Activated T-cell treated with anti-CD3 and anti-CD28 coated beads, Interleukin-2, amount 50 U/mL, for 72 hours (primary cell): ENCODE measurements around the gene HPCAL4. TPM values are rescaled to one million over a fixed set of nuclear protein-coding genes. Genes with fewer than 3 reads are reported as not detected.

Source experiments
- ATAC-seq, 2 donors: fragments of 150-1000 bp; cut with Tn5 transposase; replicated peaks in 1 of 2; 2 replicates each; pipeline ENCODE4 v1.10.0; 2021; ENCODE audit warnings: moderate library complexity in 2 of 2, mild to moderate bottlenecking in 1 of 2
- DNase-seq, 2 donors: peaks; one replicate each; pipeline ENCODE4 v3.0.0; 2021 to 2022; ENCODE audit warnings: mixed read lengths in 1 of 2
- H3K27ac Mint-ChIP-seq: one replicate; pipeline ENCODE4 v1.8.0; 2022; ENCODE audit warnings: mild to moderate bottlenecking, moderate library complexity, mixed read lengths
- H3K27me3 Mint-ChIP-seq: one replicate; pipeline ENCODE4 v1.8.0; 2022; ENCODE audit warnings: low read depth, mixed read lengths
- H3K36me3 Mint-ChIP-seq, 2 donors: one replicate each; pipeline ENCODE4 v1.8.0; 2022; ENCODE audit warnings: mixed read lengths in 2 of 2, mild to moderate bottlenecking in 1 of 2; ENCODE audit not compliant: insufficient read depth in 2 of 2
- H3K4me1 Mint-ChIP-seq: one replicate; pipeline ENCODE4 v1.8.0; 2022; ENCODE audit warnings: low read depth, mixed read lengths
- H3K4me3 Mint-ChIP-seq, 2 donors: one replicate each; pipeline ENCODE4 v1.8.0; 2022; ENCODE audit warnings: mild to moderate bottlenecking in 2 of 2, mixed read lengths in 2 of 2, moderate library complexity in 2 of 2
- H3K9me3 Mint-ChIP-seq, 2 donors: one replicate each; pipeline ENCODE4 v1.8.0; 2022; ENCODE audit warnings: mixed read lengths in 2 of 2
- total RNA-seq, 2 donors: library from RNA; stranded (reverse); gene quantifications; one replicate each; pipeline ENCODE4 v1.2.3, GENCODE V29; 2022

Gene HPCAL4
- total RNA-seq, 2 donors from 2014 or later: 0.35 to 0.86 TPM

- Mint-ChIP-seq H3K9me3 (no peaks in the 10 kb centered on the region), H3K36me3 (no peaks in the 10 kb centered on the region), H3K27me3 (peaks cover 35% of the 10 kb centered on the region), H3K27ac (no peak overlapping the region), H3K4me1 (peaks cover 41% of the 10 kb centered on the region), H3K4me3 (no peak overlapping the region)
- ATAC-seq (no peak), DNase-seq (no peak)
These were observed 3.8 kb upstream of the HPCAL4 start for GRCh38 chr1:39695016-39695415.

DNA sequence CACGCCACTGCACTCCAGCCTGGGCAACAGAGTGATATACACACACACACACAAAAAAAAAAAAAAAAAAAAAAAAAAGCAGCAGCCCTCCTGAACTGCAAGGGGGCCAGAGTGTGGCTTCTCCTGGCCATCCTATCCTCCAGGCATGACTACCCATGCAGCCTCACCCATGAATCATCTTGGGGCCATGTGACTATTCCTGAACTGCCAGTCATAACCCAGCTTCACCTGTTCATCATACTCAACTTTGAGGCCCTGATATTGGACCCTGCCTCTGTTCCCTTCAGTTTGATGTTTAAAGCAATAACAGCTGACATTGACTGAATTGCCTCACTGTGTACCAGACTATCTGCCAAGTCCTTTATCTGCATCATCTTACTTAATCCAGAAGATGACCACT lies 2.8 kb upstream of the HPCAL4 start:
- peak in 1 of 2 donors; percentile 40 for DNase-seq
- peak; percentile 38 to 55 for ATAC-seq
- no peaks in the 10 kb centered on the region for H3K9me3 Mint-ChIP-seq
- H3K4me3 Mint-ChIP-seq: no peak overlapping the region
- no peaks in the 10 kb centered on the region for H3K36me3 Mint-ChIP-seq
- H3K27me3 Mint-ChIP-seq: peaks cover 33% of the 10 kb centered on the region
- peaks cover 50% of the 10 kb centered on the region for H3K4me1 Mint-ChIP-seq
- H3K27ac Mint-ChIP-seq: no peak overlapping the region

DNA sequence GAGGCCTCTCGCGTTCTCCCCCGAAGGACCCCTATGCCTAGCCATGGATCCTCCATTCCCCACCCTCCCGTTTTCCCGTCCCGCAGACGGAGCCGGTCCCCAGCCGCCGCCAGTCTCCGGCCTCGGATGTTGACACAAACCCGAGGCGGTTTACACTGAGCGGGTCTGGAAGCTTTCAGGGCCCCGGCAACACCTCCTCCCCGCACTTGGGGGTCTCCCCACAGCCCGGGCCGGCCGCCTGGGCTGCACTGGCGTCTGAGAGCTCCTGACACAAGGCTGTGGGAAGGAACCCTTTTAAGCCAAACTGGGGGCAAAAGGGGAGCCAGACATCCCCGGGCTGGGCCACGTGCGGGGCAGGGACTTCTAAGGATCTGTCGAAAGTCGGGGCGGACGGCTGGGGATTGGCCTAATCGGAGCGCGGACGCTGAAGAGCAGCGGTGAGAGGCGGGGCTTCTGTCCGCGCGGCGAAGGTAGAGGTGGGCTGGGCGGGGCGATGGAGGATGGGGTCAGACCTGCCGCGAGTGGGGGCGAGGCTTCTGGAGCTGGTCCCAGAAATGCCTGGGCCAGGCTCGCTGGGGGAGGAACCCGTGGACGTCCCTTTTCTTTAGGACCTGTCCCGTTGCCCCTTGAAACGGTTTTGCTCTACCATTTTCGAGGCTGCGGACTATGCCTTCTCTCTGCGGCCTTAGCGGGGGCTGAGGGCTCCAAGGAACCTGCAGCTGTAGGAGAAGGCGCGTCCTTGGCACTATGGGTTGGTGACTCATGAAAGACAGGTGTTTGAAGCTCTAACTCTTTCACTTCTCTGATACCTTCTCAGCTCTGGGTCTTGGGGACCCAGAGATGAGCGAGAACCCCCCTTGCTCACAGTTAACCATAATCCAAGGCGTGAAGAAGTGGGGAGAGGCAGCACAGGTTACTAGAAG lies 1.2 kb upstream of the HPCAL4 start:
- Mint-ChIP-seq H3K27me3 (peaks cover 31% of the 10 kb centered on the region), H3K4me3 (peak overlapping the region; percentile 53 to 87), H3K36me3 (no peaks in the 10 kb centered on the region), H3K4me1 (peaks cover 50% of the 10 kb centered on the region), H3K27ac (no peak overlapping the region), H3K9me3 (no peaks in the 10 kb centered on the region)
- DNase-seq (peak in 1 of 2 donors; percentile 22), ATAC-seq (no peak)

DNA sequence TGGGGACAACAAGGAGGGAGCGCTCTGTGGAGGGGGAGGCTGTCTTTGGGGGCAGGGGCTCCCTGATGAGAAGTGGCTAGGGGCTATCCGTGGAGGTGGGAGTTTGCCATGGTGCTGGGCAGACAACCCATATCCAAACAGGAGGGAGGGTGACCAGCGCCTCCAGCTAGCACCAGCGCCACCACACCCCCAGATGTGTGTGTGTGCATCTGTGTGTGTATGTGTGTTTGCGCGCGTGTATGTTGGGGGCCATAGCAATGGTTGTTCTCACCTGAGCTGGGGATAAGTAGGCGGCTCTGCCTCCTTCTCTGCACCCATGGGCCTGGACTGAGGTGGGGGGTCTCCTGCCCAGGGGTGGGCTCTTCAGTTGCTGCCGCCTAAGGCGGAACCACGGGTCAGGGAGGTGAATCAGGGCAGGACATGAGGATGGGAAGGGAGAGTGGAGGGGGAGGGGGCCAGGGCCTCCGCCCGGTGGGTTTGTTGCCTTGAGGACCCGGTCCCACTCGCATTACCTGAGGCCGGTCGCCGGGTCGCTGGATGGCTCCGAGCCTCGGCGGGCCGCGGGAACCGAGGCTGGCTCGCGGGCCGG lies 345 bp downstream of the HPCAL4 start:
- Mint-ChIP-seq H3K27ac (no peak overlapping the region), H3K36me3 (no peaks in the 10 kb centered on the region), H3K4me1 (peaks cover 50% of the 10 kb centered on the region), H3K27me3 (peaks cover 26% of the 10 kb centered on the region), H3K9me3 (no peaks in the 10 kb centered on the region), H3K4me3 (peak overlapping the region; percentile 87 to 90)
- no peak for ATAC-seq
- DNase-seq: no peak

GRCh38 chr1:39690225-39690624 lies 1.0 kb downstream of the HPCAL4 start:
- no peaks in the 10 kb centered on the region for H3K9me3 Mint-ChIP-seq
- no peak overlapping the region for H3K27ac Mint-ChIP-seq
- ATAC-seq (no peak), DNase-seq (no peak)
- H3K36me3 Mint-ChIP-seq: no peaks in the 10 kb centered on the region
- peaks cover 47% of the 10 kb centered on the region for H3K4me1 Mint-ChIP-seq
- peak overlapping the region; percentile 87 to 90 for H3K4me3 Mint-ChIP-seq
- H3K27me3 Mint-ChIP-seq: peaks cover 26% of the 10 kb centered on the region

GRCh38 chr1:39689635-39690034 lies 1.6 kb downstream of the HPCAL4 start:
- DNase-seq (no peak), ATAC-seq (no peak)
- peaks cover 0 to 1% of the 10 kb centered on the region in 2 donors for H3K36me3 Mint-ChIP-seq
- no peak overlapping the region for H3K27ac Mint-ChIP-seq
- peaks cover 45% of the 10 kb centered on the region for H3K4me1 Mint-ChIP-seq
- peak overlapping the region in 1 of 2 donors; percentile 90 for H3K4me3 Mint-ChIP-seq
- H3K9me3 Mint-ChIP-seq: no peaks in the 10 kb centered on the region
- peaks cover 32% of the 10 kb centered on the region for H3K27me3 Mint-ChIP-seq

GRCh38 chr1:39689214-39689613 lies 2.0 kb downstream of the HPCAL4 start:
- H3K27me3 Mint-ChIP-seq: peaks cover 35% of the 10 kb centered on the region
- DNase-seq: no peak
- peaks cover 0 to 1% of the 10 kb centered on the region in 2 donors for H3K36me3 Mint-ChIP-seq
- no peak overlapping the region for H3K27ac Mint-ChIP-seq
- H3K4me3 Mint-ChIP-seq: no peak overlapping the region
- no peak for ATAC-seq
- H3K9me3 Mint-ChIP-seq: no peaks in the 10 kb centered on the region
- H3K4me1 Mint-ChIP-seq: peaks cover 44% of the 10 kb centered on the region

DNA sequence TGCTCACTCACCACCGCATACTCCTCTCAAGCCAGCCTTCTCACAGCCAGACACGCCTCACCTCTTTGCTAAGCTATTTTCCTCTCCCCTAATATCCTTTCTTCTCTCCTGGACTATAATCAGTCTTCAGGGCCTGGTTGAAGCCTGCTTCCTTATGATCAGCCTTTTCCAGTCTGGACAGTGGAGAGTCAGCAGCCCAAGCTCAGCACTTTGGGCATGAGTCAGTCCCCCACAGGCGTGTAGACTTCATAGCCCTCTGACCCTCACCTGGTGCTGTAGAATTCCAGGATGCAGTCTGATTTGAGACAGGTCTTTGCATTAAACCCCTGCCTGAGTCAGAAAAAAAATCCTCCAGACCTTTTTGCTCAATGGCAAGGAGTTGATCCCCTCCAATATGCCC lies 2.5 kb downstream of the HPCAL4 start:
- no peak for ATAC-seq
- H3K9me3 Mint-ChIP-seq: no peaks in the 10 kb centered on the region
- no peak overlapping the region for H3K27ac Mint-ChIP-seq
- H3K27me3 Mint-ChIP-seq: peaks cover 35% of the 10 kb centered on the region
- H3K4me3 Mint-ChIP-seq: no peak overlapping the region
- peaks cover 0 to 1% of the 10 kb centered on the region in 2 donors for H3K36me3 Mint-ChIP-seq
- no peak for DNase-seq
- H3K4me1 Mint-ChIP-seq: peaks cover 42% of the 10 kb centered on the region

DNA sequence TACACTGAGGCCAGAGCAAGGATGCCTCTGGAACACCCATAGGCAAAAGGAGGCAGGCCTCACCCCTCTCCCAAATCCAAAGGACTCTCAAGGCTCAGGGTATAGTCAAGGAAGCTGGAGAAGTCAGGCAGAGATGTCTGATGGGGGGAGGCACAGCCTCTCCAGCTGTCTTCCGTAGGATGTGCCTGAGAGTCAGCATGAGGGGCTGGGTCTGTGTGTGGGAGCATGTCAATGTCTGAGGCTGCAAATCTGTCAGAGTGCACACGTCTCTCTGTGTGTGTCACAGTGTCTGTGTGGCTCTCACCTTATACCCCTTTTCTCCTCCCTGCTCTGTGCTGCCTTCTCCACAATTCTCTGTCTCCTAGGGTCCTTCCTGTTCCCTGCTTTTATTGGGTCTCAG lies 4.0 kb downstream of the HPCAL4 start:
- peaks cover 38% of the 10 kb centered on the region for H3K27me3 Mint-ChIP-seq
- H3K36me3 Mint-ChIP-seq: peaks cover 1 to 2% of the 10 kb centered on the region in 2 donors
- H3K4me3 Mint-ChIP-seq: no peak overlapping the region
- H3K4me1 Mint-ChIP-seq: peaks cover 33% of the 10 kb centered on the region
- no peaks in the 10 kb centered on the region for H3K9me3 Mint-ChIP-seq
- no peak for ATAC-seq
- H3K27ac Mint-ChIP-seq: no peak overlapping the region
- DNase-seq: no peak

DNA sequence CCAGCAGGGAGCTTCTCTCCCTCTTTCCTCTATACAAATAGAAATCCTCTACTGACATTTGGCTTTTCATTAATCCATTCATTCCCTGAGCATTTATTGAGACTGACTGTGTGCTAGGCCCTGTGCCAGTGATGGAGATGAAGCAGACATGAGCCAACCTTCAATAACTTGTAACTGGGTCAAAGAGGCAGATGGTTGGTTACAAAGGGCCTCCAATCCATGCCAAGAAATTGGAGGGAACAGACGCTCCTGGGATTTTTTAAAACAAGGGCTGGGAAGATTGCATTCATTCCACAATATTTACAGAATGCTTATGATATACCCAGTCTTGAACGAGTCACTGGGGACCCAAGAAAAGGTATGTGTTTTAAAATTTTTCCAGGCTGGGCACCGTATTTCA lies 6.2 kb downstream of the HPCAL4 start:
- Mint-ChIP-seq H3K27ac (peak overlapping the region; percentile 70), H3K4me3 (peak overlapping the region; percentile 24 to 48), H3K27me3 (peaks cover 37% of the 10 kb centered on the region), H3K9me3 (no peaks in the 10 kb centered on the region), H3K4me1 (peaks cover 26% of the 10 kb centered on the region), H3K36me3 (peaks cover 1 to 2% of the 10 kb centered on the region in 2 donors)
- DNase-seq (no peak), ATAC-seq (no peak)

DNA sequence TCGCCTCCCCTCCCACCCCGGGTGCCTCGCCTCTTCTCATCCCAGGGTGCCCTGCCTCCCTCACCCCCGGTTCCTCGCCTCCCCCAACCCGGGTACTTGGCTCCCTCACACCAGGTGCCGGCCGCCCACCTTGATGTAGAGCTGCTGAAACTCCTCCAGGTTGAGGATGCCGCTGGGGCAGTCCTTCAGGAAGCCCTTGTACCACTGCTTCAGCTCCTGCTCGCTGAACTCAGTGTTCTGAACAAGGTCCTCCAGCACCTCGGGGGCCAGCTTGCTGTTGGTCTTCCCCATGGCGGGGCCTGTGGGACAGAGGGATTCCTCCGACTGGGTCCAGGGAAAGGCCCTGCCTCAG lies 6.9 kb downstream of the HPCAL4 start:
- Mint-ChIP-seq H3K27me3 (peaks cover 36% of the 10 kb centered on the region), H3K27ac (no peak overlapping the region), H3K4me3 (peak overlapping the region; percentile 24 to 48), H3K4me1 (peaks cover 18% of the 10 kb centered on the region), H3K36me3 (peaks cover 1 to 2% of the 10 kb centered on the region in 2 donors), H3K9me3 (no peaks in the 10 kb centered on the region)
- no peak for DNase-seq
- no peak for ATAC-seq

DNA sequence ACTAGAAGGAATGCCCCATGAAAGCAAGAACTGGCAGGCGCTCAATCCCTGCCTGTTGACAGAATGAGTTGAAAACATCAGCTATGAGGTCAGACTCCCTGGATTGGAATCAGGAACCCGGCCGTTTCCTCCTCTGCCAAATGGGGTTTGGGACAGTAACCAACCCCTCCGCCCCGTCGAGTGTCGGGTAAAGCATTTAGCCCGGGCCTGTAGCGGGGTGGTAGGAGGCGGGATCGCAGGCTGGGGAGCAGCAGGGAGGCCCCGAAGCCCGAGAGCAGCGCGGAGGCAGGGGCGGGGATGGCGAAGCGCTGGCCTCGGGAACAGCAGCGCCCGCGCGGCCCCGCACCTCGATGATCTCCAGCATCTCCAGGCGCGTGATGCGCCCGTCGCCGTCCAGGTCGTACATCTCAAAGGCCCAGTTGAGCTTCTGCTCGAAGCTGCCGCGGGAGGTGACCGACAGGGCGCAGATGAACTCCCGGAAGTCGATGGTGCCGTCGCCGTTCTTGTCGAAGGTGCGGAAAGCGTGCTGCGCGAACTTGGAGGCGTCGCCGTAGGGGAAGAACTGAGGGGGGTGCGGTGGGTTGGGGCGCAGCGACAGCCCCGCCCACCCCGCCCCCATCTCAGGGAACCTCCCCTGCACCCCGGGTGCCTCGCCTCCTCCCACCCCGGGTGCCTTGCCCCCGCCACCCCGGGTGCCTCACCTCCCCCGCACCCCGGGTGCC lies 7.5 kb downstream of the HPCAL4 start:
- peak; percentile 41 to 55 for DNase-seq
- peaks cover 16% of the 10 kb centered on the region for H3K4me1 Mint-ChIP-seq
- no peaks in the 10 kb centered on the region for H3K9me3 Mint-ChIP-seq
- H3K4me3 Mint-ChIP-seq: peak overlapping the region in 1 of 2 donors; percentile 49
- peak; percentile 53 to 72 for ATAC-seq
- no peak overlapping the region for H3K27ac Mint-ChIP-seq
- H3K36me3 Mint-ChIP-seq: peaks cover 1 to 2% of the 10 kb centered on the region in 2 donors
- peaks cover 30% of the 10 kb centered on the region for H3K27me3 Mint-ChIP-seq

DNA sequence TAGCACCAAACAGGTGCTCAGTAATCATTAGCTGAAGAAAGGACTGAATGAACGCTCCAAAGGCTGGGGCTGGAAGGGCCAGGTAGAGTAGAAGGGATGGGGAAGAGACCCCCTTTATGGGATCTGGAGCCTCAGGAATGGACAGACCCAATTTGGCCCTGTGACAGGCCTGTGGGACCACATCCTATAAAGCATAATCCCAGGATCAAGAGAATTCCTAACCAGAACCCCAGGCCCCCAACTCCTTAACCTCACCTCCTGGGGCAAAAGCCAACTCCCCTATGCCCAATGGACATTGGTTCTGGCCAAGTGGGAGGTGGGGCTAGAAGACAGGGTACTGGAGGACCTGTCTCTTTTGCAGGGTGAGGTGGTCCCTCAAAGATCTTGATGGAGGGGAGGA lies 9.2 kb downstream of the HPCAL4 start:
- H3K27me3 Mint-ChIP-seq: peaks cover 22% of the 10 kb centered on the region
- peaks cover 16% of the 10 kb centered on the region for H3K4me1 Mint-ChIP-seq
- H3K27ac Mint-ChIP-seq: no peak overlapping the region
- no peak overlapping the region for H3K4me3 Mint-ChIP-seq
- H3K9me3 Mint-ChIP-seq: no peaks in the 10 kb centered on the region
- DNase-seq (no peak), ATAC-seq (no peak)
- peaks cover 1 to 2% of the 10 kb centered on the region in 2 donors for H3K36me3 Mint-ChIP-seq
